NCI-H2107 treated with DMSO at 0.1 percent for 48 hours (cell line): Measurements from ENCODE around the gene FAM234A.
A peak's percentile ranks its signal among the peaks of the same experiment; 100 is the strongest.
"Not testable (repeated sequence)": the region's sequence is repeated elsewhere in the genome, so short reads cannot be mapped to it uniquely, and the experiment has no call there.

ENCODE experiments used
- DNase-seq: peaks from one replicate; lab custom pipeline; 2025; ENCODE audit not compliant: unreplicated experiment; lab: John Stamatoyannopoulos, UW

Gene FAM234A

DNA sequence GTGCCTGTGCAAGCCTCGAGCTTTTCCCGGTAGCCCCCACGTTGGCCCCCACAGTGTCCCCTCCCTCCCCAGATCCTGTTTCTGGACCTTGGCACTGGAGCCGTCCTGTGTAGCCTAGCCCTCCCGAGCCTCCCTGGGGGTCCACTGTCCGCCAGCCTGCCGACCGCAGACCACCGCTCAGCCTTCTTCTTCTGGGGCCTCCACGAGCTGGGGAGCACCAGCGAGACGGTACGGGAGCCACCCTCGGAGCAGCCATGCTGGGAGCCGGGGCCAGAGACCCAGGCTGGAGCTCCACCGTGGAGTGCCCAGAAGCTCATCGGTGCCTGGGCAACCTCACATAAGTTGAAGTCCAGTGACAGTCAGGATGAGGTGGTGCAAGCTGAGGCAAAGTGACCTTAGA, 29.3 kb downstream of the FAM234A start:
- DNase-seq = no peak

DNA sequence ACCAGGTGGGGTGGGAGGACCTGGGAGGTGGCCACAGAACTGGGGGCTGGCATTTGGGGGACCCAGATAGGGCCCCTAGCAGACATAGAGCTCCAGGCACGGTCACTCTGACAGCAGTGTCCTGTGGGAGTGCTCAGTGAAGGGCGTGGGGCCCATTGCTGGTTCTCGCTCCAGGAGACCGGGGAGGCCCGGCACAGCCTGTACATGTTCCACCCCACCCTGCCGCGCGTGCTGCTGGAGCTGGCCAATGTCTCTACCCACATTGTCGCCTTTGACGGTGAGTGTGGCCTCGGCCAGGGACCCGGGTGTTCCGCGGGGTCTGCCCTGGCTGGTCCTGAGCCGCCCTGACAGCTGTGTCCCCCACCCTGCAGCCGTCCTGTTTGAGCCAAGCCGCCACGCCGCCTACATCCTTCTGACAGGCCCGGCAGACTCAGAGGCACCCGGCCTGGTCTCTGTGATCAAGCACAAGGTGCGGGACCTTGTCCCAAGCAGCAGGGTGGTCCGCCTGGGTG, 29.9 kb downstream of the FAM234A start:
- DNase-seq = no peak

DNA sequence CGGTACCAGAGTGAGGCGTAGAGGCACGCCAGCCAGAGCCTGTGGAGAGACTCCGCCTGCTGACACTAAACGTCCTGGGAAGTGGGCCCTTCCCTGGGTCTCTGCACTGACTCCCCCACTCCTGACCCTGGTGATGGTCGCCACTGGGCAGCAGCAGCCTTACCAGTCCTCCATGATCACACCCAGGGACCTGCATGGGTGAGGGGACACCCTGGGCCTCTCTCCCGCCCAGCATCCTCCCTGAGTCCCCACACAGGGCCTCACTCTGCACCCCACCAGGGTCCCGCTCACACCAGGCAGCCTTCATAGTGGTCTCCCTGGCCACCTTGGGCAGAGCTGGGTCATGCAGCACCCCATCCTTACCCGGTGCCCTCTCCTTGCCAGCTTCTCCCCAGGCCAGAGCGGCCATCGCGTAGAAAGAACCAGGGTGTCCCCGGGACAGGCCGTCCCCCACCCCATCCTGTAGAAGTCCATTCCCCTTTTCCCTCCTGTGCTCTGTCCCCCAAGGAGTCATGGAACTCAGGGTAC, 30.4 kb downstream of the FAM234A start:
- DNase-seq = no peak

DNA sequence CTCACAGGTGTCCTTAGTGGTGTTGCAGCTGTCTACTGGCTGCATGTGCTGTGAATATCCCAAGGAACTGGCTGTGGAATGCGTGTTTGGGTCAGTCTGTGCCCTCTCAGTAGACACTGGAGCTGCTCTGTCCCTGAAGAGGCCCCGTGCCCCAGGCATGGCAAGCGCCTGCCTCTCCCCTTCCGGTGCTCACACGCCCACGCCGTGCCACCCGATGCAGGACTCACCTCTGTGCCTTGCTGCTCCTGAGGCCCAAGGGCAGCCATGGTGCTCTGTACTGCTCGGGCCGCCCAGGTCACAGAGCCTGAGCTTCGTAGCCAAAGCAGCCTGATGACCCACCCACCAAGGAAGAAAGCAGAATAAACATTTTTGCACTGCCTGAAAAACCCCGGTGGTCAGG, 31.1 kb downstream of the FAM234A start:
- DNase-seq = no peak

DNA sequence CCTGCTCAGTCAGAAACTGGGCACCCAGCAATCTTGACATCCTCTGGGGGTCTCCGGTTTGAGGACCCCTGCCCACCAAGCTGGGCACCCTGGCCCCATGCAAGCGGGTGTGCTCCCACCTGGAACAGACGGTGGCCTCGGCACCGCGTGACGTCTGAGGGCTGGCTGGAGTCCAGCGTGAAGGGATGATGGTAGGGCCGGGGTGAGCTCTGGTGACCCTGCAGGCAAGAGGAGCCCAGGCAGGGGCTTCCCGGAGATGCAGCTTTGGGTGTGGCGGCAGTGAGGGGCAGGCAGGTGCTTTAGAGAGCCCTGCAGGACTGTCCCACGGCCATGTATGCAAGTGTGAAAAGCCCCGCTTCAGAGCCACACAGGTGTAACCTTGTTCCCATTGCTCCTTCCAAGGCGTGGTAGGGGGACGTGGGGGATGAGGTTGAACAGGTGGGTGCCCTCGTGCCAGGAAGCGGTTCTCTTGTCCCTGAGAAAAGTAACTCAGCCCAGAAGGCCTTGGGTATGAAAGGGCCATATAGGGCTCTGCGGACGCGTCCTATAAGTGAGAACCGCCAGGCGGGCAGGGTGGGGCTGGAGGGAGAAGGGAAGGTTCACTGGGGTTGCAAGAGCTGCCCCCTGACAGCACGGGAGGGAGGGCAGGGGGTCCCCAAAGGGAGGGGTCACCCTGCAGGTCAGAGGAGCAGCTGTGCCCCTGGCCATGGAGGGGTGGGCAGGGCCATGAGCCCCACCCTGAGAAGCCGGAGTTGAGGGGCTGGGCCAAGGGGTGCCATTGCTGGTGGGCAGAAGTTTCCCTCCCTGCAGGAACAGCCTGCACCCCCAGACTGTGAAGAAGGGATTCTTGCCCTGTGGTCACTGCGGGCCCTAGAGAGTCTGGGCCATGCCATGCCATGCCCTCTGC, 31.9 kb downstream of the FAM234A start:
- no peak for DNase-seq

DNA sequence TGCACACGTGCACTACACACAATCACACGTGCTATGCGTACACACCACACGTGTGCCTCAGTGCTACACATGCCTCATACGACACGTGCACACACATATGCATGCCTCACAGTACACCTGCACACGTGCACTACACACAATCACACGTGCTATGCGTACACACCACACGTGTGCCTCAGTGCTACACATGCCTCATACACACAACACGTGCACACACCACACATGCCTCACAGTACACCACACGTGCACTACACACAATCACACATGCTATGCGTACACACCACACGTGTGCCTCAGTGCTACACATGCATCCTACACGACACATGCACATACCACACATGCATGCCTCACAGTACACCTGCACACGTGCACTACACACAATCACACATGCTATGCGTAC, 32.9 kb downstream of the FAM234A start:
- DNase-seq = not testable (repeated sequence)

DNA sequence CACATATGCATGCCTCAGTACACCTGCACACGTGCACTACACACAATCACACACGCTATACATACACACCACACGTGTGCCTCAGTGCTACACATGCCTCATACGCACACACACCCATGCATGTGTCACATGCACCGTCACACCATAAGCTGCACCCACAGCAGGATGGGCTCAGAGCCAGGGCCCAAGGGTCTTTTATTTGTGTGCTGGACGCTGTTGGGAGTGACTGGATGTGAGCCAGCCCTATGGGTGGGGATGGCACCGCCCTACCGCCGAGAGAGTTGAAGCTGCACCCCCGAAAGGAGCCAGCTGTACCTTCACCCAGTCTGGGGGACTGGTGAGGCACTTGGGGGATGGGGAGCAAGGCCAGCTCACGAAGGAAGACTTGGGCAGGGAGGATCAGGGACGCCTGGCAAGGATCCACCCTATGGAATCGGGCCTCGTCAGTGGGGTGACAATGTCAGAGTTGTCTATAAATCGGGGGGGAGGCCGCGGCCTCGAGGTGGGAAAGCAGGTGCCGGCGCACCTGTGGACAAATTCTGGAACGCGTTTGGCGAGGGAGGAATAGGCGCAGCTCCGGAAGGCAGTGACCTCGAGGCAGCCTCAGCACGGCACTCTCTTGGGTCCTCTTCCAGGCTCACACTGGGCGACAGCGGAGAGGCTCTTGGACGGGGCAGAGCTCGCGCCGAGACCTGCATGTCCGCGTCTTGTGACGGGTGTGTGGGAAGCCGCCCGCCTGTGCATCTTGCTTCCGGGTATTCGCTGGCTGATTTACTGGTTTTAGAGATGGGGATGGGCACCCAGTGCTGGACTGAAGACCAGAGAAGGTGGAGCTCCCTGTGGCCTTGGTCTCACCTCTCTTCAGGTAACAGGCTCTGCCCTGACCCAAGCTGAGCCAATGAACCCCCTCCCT, 33.8 kb downstream of the FAM234A start:
- peak; percentile 1 for DNase-seq

DNA sequence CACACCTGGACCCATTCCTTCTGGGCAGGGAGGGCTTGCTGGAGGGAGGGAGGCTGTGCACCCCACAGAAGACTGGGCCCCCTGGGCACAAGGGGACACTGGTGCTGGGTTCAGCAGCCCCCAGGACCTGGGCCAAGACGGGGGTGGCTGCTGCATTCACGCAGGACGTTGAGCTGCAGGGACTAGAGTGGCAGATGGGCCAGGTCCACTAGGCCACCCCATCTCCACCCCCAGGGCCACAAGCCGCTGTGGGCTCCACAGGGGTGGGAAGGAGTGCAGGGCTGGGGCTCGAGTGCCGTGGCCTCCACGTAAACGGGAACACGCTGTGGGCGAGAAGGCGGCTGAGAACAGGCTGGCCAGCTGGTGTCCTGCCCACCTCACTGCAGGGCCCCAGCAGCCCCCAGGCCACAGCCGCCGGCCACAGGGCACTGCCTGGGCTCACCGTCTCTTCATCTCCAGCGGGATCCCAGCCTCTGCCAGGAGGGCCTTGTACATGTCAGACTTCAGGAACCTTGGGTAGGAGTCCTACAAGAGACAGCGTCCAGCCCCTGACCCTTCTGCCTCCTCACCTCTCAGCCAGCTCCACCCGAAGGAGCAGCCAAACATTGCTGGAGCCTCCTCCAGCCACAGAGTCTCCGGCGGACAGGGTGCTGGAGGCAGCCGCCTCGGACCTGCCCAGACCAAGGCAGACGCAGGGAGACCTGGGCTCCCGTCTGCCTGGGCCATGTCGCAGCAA, 34.6 kb downstream of the FAM234A start:
- DNase-seq = no peak

DNA sequence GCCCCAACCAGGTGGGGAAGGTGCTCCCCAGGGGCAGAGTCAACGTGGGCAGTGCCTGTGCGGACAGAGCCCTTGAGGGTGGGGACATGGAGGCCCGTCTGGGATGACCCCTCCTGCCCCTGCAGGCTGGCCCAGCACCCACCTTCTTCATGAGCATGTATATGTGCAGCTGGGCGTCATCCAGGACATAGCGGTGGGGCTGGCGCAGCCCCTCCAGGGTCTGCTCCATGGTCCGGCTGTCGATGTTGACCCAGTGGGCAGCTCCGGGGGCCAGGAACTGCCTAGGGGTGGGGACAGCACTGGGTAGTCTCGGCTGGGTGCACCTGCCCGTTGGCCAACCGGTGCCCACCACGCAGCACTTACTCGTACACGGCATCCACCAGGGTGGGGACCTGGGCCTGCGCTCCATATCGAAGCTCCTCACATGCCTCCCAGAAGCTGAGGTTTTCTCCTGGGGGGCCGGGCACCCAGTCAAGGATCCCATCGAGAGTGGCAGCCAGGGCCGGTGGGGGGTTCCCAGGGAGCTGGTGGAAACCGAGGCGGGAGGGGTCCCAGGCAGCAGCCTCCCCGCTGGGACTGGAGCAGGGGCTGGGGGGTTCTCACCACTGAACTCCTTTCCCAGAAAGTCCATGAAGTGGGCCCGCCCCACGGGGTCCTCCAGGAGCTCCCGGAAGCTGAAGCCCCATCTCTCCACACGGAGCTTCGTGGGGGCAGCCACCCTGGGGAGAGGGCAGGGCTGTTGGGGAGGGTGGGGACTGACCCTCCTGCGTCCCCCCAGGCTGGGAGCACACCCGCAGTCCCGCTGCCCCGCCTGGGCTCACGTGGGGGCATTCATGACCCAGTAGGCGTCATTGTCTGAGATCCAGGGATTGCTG, 36.0 kb downstream of the FAM234A start:
- DNase-seq = no peak

DNA sequence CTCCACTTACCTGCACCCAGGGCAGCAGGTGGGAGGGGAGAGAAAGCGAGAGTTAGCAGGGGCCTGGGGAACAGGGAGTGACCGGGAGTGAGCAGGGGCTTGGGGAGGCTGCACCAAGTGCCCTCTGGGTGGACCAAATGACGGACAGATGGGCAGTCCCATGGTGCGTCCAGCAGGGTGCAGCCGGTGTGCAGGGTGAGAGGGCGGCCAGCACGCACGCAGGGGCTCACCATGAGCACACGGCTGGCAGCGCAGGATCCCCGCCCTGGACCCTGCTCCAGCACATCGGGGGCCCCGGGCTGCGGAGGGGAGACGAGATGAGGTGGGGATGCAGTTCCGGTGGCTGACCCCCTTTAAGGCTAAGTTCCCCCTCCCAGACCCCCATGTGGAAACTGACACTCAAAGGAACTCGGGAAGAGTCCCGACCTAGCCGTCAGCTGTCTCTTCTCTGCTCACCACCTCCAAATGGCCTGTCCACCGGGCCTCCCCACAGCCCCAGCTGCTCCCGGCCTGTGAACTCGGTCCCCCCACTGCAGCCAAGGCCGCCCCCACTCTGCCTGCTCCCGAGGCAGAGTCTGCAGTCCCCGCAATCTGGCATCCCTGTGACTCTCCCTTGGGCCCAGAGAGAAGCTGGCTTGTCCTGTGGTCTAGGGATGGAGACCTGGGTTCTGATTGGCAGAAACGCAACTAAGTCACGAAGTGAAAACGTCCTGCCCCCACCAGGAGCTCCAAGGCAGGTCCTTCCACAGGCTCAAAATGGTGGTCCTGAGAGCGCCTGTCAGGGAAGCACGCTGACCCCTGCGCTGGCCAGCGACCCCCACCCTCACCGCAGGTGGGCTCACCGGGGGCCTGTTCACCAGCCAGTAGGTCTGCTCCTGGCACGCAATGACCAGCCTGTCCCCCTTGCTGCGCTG, 38.3 kb downstream of the FAM234A start:
- no peak for DNase-seq

DNA sequence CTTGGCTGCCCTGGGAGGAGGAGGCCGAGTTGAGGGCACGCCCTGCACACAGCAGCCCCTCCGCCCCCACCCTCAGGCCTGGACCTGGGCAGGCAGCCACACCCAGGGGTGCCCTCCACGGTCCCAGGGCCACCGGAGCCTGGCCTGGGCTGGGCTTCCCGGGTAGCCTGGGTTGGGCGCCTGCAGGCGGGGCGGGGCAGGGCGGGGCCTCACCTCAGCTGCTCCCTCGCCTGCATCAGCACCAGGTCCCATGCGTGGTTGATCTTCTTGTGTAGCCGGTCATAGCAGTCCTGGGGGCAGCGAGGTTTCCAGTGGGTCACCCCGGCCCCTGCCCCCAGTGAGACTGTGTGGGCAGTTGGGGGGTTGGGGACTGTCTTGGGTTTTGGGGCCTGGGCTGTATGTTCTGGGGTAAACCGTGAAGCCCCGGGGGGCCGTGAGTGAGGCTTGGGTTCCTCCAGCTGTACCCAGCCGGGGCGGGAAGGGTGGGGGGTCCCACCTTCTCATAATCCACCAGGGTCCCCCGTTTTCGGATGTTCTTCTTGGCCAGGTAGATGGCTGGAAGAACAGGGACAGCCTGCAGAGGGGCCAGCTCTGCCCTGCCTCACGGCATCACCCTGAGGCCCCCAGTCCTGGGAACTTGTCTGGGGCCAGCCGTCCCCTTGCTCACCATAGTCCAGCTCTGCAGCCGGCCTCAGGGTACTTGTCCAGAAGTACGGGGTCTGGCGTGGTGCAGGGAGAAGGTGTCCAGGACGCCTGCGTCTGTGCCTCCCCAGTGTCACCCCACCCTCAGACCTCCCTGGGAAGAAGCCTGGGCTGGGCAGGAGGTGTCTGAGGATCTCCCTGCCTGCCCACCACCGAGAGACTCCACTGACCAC, 39.2 kb downstream of the FAM234A start:
- no peak for DNase-seq

DNA sequence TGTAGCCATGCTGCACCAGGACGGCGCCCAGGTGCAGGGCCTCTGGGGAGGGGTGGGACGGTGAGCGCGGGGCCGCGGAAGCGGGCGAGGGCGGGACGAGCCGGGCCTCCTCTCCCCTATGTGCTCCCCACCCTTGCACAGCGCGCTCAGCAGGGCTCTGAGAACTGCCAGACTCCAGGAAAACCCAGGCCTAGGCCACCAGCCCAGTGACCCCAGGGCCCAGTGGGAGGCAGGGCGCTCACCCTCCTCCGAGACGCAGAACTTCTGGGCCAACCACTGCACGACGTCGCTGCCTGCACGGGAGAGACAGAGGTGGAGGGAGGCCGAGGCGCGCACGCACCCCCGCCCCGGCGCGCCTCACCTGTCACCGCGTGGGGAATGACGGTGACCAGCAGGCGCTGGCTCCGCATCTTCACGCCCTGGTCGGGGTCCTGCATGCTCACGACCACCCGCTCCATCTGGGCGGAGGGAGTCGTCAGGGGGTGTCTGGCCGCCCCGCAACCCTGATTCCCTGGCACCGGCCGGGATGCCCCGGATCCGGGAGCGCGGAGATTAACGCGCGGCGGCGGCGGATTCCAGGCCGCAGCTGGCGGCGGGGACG, 40.5 kb downstream of the FAM234A start:
- DNase-seq = peak; percentile 4

DNA sequence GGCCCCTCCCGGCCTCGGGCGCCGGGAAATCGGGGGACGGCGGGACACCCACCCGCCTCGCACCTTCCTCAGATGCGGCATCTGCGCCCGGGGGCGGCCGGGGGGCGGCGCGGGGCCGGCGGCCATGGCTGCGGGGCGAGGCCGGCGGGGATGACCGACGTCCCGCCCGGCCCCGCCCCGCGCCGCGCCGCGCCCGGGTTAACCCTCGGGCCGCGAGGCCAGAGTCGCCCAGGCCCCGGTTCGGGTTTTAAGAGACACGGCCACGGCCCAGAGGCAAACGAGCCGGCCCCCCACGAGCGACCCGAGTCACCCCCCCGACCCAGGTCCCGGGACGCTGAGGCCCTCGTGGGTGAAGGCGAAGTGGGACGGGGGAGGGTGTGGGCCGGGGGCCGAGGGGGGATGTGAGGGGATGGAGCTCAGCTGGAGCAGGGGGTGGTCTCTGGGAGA, 41.2 kb downstream of the FAM234A start, which contains the start of gene RGS11:
RGS11 (minus strand) TSS at position 159 of the 447 bp plus-strand sequence; CDS start at position 126, 33 bp downstream.
- no peak for DNase-seq

DNA sequence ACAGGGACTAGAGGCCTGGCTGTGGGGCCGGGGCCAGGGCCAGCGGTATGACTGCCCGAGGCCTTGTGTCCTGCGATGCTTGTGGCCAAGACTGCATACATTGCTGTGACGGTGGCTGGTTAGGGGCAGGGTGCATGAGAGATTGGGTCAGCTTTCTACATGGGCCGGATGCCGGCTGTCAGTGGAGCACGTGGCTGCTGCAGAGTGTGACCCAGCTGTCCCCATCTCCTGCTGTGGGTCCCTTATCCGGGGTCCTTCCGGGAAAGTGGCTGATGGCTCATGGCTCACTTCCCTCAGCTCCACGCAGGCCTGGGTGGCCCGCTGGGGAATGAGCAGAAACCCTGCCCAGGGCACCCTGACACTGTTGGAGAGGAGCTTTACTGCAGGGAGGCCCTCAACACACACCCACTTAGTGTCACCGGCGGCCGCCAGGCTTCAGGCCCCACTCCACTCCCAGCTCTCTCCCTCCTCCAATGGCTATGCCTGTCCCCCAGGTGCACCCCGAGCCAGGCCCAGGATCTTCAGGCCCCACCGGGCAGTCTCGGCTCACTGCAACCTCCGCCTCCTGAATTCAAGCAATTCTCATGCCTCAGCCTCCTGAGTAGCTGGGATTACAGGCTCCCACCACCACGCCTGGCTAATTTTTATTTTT, 41.9 kb downstream of the FAM234A start:
- no peak for DNase-seq

DNA sequence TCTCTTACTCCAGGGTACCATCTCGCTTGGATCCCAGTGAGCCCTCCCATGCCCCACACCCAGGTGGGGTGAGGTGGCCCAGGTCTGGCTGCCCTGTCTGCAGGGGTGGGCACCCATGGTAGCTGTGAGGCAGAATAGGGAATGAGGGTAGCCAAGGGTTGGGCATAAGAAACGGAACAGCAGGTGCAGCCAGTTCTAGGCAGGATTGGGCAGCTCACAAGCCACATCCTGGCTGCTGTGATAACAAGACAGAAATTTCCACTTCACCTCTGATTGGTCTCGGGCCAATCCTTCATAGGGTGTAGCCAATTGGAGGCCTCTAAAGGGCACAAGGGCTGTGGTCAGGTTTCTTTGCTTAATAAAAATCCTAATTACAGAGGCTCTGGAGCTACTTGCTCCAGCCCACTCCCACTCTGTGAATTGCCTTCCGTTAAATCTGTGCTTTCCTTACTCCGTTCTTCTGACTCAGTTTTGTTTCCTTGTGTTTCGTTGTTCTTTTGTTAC, 44.3 kb downstream of the FAM234A start:
- DNase-seq = peak; percentile 12

DNA sequence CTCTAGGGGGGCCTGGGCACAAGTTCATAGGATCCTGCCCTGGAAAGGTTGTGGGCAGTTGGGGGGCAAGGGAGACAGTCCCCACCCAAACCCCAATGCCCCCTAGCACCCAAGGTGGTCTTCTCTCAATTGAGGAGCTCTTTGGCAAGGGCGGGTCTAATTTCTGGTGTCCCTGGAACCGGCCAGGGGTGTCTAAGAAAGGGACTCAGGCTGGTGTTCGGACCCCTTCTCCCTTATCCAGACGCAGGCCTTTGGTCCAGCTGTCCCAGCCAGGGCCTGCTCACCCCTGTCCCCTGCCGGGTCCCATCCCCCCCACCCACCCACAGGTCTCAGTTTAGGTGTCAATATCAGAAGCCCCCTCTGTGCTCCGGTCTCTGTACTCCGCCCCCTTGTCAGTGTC, 44.9 kb downstream of the FAM234A start:
- no peak for DNase-seq
